HG02885 (cell line): ENCODE measurements around the gene PWP1.

Experiments used
- ATAC-seq: cut with Tn5 transposase; IDR thresholded peaks from one replicate; pipeline ENCODE4 v1.9.1; 2021; ENCODE audit warnings: mild to moderate bottlenecking; ENCODE audit not compliant: unreplicated experiment, poor library complexity

The PWP1 gene

DNA sequence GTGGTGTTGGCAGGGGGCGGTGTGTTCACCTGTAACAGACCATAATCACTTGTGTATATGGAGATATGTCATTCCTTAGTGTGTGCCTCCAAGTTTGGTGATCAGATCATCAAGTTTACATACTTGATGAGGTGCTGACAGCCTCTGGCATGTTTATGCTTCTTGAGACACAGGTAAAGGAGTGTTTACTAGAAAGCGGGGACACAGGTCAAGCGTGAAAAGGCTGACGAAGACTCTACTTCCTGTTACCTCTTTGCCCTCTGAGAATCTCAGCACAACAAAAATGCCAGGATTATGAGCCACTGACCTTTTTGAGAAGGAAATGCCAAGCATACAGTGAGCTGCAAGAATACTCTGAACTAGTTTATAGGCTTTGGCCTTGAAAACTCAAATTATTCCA, 45.8 kb downstream of the PWP1 start:
- ATAC-seq: no peak

DNA sequence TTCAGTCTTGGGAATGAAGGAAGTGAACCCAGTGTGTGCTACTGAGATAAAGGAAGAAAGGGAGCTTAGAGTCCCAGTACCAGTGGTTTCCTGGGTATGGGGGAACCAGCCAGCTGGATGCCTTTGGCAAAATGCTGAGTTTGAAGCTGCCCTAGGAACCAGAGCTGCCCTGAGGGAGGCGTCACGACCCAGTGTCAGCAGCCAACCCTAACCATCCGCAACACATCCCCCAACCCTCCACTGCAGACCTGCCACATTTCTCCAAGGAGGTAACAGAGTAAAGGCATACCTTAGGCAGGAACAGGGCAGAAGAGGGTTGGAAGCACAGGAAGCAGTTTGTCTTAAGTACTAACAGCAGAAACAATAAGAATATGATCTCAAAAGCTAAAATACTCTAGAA, 46.8 kb downstream of the PWP1 start:
- ATAC-seq: no peak

DNA sequence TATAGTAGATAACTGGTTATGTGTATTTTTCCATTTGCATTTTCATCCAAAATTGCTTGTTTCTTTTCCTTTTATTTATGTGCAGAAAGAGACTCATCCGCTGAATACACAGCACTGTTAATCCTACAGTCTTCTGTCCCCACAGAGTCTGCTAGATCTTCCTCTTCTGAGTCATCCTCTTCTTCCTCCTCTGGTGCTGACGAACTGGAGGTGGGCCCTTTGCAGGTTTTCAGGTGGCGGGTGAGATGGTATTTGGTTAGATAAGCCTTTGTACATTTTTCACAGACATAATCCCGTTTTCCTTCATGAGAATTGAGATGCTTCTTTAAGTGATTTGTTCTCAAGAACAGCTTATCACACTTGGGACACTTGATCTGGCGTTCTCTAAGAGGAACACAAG, 48.5 kb downstream of the PWP1 start:
- no peak for ATAC-seq

GRCh38 chr12:107735763-107736162, 50.2 kb downstream of the PWP1 start:
- no peak for ATAC-seq

- peak; percentile 97 for ATAC-seq
Observed at GRCh38 chr12:107736914-107737313, 51.3 kb downstream of the PWP1 start.

DNA sequence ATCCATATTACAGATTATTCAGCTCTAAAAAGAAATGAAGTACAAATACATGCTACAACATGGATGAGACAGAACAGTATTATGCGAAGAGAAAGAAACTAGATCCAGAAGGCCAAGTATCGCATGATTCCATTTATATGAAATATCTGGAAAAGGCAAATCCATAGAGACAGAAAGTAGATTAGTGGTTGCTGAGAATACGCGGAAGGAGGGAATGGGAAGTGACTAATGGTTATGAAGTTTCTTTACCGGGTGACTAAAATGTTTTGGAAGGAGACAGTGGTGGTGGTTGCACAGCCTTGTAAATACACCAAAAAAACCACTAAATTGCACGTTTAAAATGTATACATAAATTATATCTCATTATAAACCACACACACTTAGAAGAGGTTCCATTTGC, 62.9 kb downstream of the PWP1 start:
- ATAC-seq: no peak

DNA sequence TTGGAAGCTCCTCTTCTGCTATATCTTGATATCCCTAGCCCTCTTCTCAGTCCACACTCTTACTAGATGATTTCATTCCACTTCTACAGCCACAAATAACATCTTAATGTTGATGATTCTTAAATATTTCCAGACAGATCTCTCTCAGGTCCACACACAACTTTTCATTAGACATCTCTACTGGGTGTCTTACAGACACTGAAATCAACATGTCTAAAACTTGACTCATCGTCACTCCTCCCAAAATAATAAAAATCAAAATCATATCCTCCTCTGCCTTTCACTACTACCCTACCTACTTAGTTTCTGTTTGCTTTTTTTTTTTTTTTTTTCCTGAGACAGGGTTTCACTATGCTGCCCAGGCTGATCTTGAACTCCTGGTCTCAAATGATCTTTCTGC, 63.5 kb downstream of the PWP1 start:
- ATAC-seq: no peak

- ATAC-seq: no peak
Observed at GRCh38 chr12:107759410-107759809, 73.8 kb downstream of the PWP1 start.

GRCh38 chr12:107760207-107760808, 74.7 kb downstream of the PWP1 start:
- peak; percentile 26 for ATAC-seq

DNA sequence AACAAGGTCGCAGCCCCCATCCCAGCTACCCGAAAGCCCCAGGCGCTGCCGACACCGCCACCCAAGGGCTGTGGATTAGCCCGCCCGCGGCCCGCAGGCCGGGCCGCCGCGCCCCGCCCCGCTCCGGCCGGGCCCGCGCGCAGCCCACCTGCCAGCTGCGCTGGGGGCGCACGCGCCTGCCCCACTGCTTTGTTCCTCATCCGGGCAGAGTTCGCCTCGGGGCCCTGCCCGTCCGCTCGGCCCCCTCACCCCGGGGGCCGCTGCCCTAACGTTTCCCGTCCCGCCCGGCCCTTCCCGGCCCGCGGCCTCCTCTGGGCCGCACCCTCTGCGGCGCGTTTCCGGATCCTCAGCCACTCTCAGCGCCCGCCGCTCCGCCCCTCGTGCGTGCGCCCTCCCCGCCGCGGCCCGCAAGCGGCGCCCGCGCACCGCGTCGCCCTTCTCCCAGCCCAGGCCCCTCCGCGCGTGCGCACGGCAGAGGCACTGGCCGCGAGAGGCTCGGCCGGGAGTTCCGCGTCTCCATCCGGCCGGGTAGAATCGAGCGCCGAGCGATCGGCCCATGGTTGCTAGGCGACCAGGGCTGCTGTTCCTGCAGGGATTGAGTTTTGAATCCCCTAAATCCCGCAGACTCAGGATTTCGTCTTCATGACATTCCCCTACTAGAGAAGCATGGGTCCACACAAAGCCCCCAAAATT, 75.4 kb downstream of the PWP1 start, which contains the start of gene PRDM4:
TSS of gene PRDM4 (minus strand) at position 329 of the 693 bp plus-strand sequence. CDS start 622 bp downstream, outside the sequence.
- peak; percentile 91 for ATAC-seq

GRCh38 chr12:107761502-107761904, 75.9 kb downstream of the PWP1 start:
- ATAC-seq: no peak
